NCI-H2196 treated with DMSO at 0.1 percent for 48 hours (cell line): ENCODE measurements around the gene MUC5AC.
"Not testable (repeated sequence)": the region's sequence is repeated elsewhere in the genome, so short reads cannot be mapped to it uniquely, and the experiment has no call there.

Source experiments
- DNase-seq: peaks from one replicate; lab custom pipeline; 2025; ENCODE audit not compliant: unreplicated experiment; lab: John Stamatoyannopoulos, UW

Gene MUC5AC

DNA sequence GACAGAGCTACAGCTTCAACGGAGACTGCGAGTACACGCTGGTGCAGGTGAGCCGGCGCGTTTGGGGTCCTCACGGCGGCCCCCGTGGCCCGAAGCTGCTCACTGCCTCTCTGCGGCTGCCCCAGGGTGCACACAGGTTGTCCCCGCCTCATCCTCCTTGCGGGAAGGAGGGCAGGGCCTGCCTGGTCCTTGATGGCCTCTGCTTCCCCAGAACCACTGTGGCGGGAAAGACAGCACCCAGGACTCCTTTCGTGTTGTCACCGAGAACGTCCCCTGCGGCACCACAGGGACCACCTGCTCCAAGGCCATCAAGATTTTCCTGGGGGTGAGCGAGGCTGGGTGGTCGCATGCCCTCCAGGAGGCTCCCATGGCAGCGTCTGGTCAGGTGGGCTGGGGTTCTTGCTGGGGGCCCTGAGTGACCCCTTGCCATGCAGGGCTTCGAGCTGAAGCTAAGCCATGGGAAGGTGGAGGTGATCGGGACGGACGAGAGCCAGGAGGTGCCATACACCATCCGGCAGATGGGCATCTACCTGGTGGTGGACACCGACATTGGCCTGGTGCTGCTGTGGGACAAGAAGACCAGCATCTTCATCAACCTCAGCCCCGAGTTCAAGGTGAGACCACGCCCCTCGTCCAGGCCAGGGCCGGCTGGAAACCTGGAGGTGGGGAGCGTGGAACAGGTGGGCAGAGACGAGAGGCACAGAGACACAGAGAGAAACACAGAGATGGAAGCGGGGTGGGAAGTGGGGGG lies 19.4 kb downstream of the MUC5AC start:
- DNase-seq = no peak

DNA sequence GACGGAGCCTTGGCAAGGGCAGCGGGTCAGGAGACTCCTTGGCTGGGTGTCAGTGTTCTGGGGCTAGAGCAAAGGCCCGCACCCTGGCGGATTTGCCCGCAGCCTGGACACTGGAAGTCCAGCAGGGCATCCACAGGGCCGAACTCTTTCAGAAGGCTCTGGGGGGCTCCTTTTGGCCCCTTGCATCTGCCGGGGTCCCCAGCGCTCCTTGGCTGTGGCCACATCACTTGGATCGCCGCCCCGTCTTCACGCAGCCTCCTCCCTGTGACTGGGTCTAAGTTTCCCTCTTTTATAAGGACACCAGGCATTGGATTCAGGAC lies 20.0 kb downstream of the MUC5AC start:
- DNase-seq = no peak

DNA sequence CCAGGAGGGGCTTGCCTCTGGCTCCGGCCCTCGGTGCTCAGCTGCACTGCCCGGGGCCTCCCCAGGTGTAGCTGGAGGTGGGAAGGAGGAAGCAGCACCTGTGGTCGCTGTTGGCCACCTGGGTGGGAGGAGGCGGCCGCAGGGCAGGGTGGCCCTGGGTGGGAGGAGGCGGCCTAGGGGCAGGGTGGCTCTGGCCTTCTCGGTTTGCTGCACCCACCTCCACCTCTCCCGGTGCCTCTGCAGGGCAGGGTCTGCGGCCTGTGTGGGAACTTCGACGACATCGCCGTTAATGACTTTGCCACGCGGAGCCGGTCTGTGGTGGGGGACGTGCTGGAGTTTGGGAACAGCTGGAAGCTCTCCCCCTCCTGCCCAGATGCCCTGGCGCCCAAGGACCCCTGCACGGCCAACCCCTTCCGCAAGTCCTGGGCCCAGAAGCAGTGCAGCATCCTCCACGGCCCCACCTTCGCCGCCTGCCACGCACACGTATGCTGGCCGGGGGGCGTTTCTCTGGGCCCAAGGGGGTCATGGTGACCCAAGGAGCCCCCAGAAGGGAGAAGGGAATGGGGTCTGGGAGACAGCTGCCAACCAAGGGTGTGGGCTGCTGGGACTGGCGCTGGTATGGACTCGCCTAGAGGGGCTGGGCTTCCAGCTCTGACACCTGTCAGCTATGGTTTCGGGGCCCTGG lies 20.6 kb downstream of the MUC5AC start:
- DNase-seq = no peak

DNA sequence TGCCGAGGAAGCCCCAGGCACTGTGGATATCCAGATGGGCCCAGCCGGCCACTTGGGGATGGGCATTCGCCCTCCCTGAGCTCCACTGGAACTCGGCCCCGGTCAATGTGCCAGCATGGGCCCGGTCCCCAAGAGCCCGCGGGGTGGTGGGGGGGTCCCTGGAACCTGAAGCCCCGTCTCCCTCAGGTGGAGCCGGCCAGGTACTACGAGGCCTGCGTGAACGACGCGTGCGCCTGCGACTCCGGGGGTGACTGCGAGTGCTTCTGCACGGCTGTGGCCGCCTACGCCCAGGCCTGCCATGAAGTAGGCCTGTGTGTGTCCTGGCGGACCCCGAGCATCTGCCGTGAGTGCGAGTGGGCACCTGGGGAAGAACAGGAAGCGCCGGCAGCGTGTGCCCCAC lies 21.2 kb downstream of the MUC5AC start:
- no peak for DNase-seq

DNA sequence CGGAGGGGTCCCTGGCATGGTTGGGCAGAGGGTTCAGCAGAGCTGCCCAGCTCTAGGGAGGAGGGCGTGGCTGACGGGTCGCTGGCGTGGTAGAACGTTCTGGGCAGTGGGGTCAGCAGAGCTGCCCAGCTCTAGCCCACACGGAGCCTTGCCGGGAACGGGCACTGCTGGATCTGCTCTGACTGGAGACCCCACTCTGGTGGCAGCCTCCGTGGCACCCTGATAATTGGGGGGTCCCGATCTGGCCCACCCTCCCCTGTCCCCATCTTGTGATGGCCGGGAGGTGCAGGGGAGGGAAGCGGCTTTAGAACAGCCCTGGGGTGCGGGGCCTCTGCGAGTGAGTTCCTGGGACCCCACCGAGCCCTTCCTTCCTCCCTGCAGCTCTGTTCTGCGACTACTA lies 21.9 kb downstream of the MUC5AC start:
- DNase-seq = no peak

DNA sequence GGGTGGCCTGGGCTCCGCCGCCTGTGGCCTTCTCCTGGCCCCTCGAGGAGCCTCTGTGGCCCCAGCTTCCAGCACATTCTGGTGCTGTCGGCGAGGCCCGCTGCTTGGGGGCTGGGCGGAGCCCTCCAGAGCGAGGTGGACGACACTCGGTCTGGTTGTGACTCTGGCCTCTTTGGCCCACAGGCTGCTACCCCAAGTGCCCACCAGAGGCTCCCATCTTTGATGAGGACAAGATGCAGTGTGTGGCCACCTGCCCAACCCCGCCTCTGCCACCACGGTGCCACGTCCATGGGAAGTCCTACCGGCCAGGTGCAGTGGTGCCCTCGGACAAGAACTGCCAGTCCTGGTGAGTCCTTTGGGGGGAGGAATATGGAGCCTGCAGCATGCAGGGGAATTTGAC lies 22.4 kb downstream of the MUC5AC start:
- no peak for DNase-seq

DNA sequence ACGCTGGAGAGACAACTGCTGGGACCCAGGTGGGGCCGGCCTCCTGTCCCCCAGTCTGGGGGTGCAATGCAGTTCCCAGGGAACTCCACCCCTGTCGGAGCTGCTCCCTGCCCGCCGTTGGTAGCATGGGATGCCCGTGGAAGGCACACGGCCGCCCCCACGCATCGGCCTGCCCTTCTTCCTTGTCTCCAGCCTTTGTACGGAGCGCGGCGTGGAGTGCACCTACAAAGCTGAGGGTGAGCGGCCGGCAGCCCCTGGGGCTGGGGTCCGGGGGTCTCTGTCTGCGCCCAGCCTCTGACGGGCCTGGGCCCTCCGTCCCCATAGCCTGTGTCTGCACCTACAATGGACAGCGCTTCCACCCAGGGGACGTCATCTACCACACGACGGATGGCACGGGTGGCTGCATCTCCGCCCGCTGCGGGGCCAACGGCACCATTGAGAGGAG lies 23.2 kb downstream of the MUC5AC start:
- no peak for DNase-seq

DNA sequence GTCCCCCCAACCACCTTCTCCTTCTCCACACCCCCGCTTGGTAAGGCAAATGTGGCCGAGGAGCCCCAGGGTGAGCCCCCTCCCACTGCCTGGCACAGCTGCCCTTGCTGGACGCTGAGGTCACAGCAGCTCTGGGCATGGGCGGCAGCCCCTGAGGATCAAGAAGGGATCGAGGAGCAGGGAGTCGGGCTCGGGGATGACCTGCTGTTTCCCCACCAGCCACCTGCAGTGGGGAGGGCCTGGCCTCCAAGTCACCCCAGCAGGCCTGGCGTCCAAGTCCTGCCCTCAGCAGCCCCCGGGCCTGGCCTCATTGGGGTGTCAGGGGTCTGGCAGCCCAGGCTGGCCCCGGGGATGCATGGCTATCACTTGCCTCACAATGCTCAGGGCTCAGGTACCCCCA lies 23.7 kb downstream of the MUC5AC start:
- DNase-seq = no peak

DNA sequence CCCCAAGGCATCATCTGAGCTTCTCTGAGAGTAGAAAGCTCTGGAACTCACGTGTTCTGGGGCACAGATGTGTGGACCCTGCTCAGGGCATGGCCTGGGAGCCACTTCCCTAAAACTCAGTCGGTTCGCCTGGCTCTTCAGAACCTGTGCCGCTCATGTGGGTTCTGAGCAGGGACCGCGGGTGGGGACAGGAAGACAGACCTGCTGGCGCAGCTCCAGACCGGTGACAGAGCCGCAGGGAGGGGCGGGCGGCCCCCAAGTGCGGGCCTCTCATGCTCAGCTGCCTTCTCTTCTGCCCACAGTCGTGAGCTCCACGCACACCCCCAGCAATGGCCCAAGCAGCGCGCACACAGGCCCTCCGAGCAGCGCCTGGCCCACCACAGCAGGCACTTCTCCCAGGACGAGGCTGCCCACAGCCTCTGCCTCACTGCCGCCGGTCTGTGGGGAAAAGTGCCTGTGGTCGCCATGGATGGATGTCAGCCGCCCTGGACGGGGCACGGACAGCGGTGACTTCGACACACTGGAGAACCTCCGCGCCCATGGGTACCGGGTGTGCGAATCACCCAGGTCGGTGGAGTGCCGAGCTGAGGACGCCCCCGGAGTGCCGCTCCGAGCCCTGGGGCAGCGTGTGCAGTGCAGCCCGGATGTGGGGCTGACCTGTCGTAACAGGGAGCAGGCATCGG lies 24.2 kb downstream of the MUC5AC start:
- DNase-seq = no peak

DNA sequence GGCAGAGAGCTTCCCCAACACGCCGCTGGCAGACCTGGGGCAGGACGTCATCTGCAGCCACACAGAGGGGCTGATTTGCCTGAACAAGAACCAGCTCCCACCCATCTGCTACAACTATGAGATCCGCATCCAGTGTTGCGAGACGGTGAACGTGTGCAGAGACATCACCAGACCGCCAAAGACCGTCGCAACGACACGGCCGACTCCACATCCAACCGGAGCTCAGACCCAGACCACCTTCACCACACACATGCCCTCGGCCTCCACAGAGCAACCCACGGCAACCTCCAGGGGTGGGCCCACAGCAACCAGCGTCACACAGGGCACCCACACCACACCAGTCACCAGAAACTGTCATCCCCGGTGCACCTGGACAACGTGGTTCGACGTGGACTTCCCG lies 26.4 kb downstream of the MUC5AC start:
- not testable (repeated sequence) for DNase-seq

DNA sequence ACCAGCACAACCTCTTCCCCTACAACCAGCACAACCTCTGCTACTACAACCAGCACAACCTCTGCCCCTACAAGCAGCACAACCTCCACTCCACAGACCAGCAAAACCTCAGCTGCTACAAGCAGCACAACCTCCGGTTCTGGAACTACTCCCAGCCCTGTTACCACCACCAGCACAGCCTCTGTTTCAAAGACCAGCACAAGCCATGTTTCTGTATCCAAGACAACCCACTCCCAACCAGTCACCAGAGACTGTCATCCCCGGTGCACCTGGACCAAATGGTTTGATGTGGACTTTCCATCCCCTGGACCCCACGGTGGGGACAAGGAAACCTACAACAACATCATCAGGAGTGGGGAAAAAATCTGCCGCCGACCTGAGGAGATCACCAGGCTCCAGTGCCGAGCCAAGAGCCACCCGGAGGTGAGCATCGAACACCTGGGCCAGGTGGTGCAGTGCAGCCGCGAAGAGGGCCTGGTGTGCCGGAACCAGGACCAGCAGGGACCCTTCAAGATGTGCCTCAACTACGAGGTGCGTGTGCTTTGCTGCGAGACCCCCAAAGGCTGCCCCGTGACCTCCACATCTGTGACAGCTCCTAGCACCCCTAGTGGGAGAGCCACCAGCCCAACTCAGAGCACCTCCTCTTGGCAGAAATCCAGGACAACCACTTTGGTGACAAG lies 30.8 kb downstream of the MUC5AC start:
- DNase-seq = not testable (repeated sequence)

DNA sequence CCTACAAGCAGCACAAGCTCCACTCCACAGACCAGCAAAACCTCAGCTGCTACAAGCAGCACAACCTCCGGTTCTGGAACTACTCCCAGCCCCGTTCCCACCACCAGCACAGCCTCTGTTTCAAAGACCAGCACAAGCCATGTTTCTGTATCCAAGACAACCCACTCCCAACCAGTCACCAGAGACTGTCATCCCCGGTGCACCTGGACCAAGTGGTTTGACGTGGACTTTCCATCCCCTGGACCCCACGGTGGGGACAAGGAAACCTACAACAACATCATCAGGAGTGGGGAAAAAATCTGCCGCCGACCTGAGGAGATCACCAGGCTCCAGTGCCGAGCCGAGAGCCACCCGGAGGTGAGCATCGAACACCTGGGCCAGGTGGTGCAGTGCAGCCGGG lies 32.1 kb downstream of the MUC5AC start:
- not testable (repeated sequence) for DNase-seq

DNA sequence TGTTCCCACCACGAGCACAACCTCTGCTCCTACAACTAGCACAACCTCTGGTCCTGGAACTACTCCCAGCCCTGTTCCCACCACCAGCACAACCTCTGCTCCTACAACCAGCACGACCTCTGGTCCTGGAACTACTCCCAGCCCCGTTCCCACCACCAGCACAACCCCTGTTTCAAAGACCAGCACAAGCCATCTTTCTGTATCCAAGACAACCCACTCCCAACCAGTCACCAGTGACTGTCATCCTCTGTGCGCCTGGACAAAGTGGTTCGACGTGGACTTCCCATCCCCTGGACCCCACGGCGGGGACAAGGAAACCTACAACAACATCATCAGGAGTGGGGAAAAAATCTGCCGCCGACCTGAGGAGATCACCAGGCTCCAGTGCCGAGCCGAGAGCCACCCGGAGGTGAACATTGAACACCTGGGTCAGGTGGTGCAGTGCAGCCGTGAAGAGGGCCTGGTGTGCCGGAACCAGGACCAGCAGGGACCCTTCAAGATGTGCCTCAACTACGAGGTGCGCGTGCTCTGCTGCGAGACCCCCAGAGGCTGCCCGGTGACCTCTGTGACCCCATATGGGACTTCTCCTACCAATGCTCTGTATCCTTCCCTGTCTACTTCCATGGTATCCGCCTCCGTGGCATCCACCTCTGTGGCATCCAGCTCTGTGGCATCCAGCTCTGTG lies 34.2 kb downstream of the MUC5AC start:
- not testable (repeated sequence) for DNase-seq

DNA sequence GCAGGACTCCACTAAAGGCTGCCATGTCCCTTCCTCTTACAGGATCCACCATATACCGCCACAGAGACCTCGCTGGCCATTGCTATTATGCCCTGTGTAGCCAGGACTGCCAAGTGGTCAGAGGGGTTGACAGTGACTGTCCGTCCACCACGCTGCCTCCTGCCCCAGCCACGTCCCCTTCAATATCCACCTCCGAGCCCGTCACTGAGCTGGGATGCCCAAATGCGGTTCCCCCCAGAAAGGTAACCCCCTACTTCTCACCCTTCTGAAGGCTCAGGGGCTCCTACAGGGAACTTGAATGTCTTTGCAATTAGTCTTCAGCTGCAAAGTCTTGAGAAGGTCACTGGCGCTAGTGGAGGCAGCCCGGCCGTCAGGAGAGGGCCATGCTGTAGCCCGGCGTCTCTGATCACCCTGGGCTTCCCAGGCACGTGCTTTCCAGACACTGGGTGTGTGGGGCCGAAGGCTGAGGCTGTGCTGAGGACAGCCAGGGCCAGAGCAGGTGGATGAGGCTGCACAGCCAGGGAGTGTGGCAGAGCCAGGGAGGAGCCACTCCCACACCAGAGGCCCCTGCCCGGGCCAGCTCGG lies 35.1 kb downstream of the MUC5AC start:
- DNase-seq = no peak

DNA sequence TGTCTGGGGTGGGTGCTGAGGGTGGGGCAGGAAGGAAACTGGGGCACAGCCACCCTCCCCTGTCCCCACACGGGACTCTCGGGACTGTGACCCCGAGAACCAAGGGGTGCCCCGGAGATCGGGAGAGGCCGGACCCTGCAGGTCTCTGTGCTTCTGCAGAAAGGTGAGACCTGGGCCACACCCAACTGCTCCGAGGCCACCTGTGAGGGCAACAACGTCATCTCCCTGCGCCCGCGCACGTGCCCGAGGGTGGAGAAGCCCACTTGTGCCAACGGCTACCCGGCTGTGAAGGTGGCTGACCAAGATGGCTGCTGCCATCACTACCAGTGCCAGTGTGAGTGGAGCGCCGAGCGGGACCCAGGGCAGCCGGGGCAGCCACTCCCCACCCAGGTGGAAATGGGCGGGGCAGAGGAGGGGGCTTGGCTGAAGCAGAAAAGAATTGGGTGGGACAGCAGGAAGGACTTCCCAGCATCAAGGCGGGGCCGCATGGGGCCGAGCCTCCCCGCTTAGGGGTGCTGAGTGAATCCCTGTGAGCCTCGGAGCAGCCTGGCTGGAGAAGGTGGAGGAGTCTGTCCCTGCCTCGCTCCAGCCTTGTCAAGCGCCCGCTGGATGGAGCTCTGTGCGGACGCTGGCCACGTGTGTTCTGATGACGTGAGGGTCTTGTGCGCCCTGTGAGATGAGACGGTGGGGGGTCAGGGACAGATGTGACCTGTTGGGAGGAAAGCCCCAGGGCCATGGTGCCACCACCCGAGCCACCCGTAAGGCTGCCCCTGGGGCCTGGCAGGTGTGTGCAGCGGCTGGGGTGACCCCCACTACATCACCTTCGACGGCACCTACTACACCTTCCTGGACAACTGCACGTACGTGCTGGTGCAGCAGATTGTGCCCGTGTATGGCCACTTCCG lies 35.8 kb downstream of the MUC5AC start:
- no peak for DNase-seq

DNA sequence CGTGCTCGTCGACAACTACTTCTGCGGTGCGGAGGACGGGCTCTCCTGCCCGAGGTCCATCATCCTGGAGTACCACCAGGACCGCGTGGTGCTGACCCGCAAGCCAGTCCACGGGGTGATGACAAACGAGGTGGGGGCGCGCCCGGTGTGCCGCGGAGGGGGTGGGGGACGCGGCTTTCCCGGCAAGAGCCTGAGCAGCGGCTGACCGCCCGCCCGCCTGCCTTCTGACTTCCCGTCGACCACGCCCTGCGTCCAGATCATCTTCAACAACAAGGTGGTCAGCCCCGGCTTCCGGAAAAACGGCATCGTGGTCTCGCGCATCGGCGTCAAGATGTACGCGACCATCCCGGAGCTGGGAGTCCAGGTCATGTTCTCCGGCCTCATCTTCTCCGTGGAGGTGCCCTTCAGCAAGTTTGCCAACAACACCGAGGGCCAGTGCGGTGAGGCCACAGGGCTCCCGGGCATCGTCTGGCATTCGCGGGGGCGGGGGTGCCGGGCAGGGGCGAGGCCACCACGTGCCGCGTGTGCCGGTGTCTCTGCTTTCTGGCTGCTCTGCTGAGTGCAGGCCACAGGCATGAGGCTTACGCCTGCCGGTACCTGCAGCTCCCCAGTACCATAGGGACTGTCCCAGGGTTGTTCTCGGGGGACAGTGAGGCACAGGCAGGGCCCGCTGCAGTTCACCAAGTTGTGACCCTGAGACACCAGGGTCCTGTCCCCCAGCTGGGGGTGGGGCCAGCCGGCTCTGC lies 36.7 kb downstream of the MUC5AC start:
- no peak for DNase-seq

DNA sequence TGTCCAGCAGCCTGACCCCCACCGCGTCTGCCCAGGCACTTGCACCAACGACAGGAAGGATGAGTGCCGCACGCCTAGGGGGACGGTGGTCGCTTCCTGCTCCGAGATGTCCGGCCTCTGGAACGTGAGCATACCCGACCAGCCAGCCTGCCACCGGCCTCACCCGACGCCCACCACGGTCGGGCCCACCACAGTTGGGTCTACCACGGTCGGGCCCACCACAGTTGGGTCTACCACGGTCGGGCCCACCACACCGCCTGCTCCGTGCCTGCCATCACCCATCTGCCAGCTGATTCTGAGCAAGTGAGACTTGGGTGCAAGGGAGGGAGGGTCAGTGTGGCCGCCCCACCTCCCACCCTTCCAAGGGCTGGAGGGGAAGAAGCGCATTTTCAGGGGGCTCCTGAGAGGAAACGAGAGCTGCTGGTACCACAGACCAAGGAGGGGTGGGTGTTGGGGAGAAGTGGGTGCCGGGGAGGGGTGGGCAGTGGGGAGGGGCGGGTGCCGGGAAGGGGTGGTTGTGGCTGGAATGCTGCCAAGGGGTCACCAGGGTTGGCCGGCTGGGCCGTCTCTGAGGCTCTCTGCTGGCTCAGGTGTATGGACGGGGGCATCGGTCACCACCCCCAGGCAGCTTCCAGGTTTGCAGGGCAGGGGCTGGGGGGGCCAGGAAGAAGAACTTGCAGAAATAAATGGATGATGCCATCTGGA lies 37.4 kb downstream of the MUC5AC start:
- DNase-seq = no peak
